OCI-LY1 (cell line): ENCODE data around the gene CHRND.

Source experiments
- H2AFZ ChIP-seq: fragments of 200-600 bp; sonication (generic), shearing (Covaris generic); 2 replicates; pipeline ENCODE4 v1.6.0; 2014; ENCODE audit warnings: antibody characterized with exemption, mild to moderate bottlenecking, low read length
- H3F3A ChIP-seq: fragments of 200-600 bp; sonication (generic), shearing (Covaris generic); 2 replicates; pipeline ENCODE4 v1.6.0; 2014; ENCODE audit warnings: mild to moderate bottlenecking, antibody characterized with exemption, low read length, moderate library complexity; ENCODE audit not compliant: insufficient read depth
- H3K27ac ChIP-seq: fragments of 200-600 bp; sonication (generic); 2 replicates; pipeline ENCODE4 v1.5.1; 2014; ENCODE audit warnings: low read length, mixed run types, mild to moderate bottlenecking, low read depth; ENCODE audit not compliant: poor library complexity, severe bottlenecking
- H3K27me3 ChIP-seq: fragments of 200-600 bp; sonication (generic); 2 replicates; pipeline ENCODE4 v1.6.0; 2014; ENCODE audit warnings: antibody characterized with exemption, mild to moderate bottlenecking, low read length, moderate library complexity; ENCODE audit not compliant: insufficient read depth
- H3K36me3 ChIP-seq: fragments of 200-600 bp; sonication (generic); 2 replicates; pipeline ENCODE4 v1.6.1; 2014; ENCODE audit warnings: mild to moderate bottlenecking, antibody characterized with exemption, low read length, moderate library complexity, mixed read lengths; ENCODE audit not compliant: insufficient read depth
- H3K4me1 ChIP-seq: fragments of 200-600 bp; sonication (generic); 2 replicates; pipeline ENCODE4 v1.5.1; 2014; ENCODE audit warnings: mild to moderate bottlenecking, low read length, moderate library complexity; ENCODE audit not compliant: insufficient read depth, severe bottlenecking
- H3K4me2 ChIP-seq: fragments of 200-600 bp; sonication (generic), shearing (Covaris generic); 2 replicates; pipeline ENCODE4 v1.6.1; 2014; ENCODE audit warnings: low read length
- H3K4me3 ChIP-seq: fragments of 200-600 bp; sonication (generic); 2 replicates; pipeline ENCODE4 v1.5.1; 2014; ENCODE audit warnings: low read length, low read depth, mild to moderate bottlenecking, mixed read lengths; ENCODE audit not compliant: poor library complexity, severe bottlenecking
- H3K79me2 ChIP-seq: fragments of 200-600 bp; shearing (Covaris generic); 2 replicates; pipeline ENCODE4 v1.6.1; 2016; ENCODE audit warnings: mixed run types, low read length, mixed read lengths; ENCODE audit not compliant: insufficient read depth
- H3K9ac ChIP-seq: fragments of 200-600 bp; sonication (generic), shearing (Covaris generic); 2 replicates; pipeline ENCODE4 v1.6.1; 2014; ENCODE audit warnings: mild to moderate bottlenecking, low read length, mixed read lengths
- H3K9me2 ChIP-seq: fragments of 200-600 bp; sonication (generic), shearing (Covaris generic); 2 replicates; pipeline ENCODE4 v1.6.1; 2014; ENCODE audit warnings: low read depth, mild to moderate bottlenecking, low read length, mixed read lengths
- H3K9me3 ChIP-seq: fragments of 200-600 bp; shearing (Covaris generic); 2 replicates; pipeline ENCODE4 v1.6.1; 2014; ENCODE audit warnings: low read length, mixed read lengths
- H4K20me1 ChIP-seq: fragments of 200-600 bp; sonication (generic), shearing (Covaris generic); 2 replicates; pipeline ENCODE4 v1.6.0; 2016; ENCODE audit warnings: mild to moderate bottlenecking, low read length; ENCODE audit not compliant: insufficient read depth
- CTCF ChIP-seq: fragments of 200-600 bp; sonication (generic), shearing (Covaris generic); IDR thresholded peaks from 2 replicates; pipeline ENCODE4 v1.5.1; 2017; ENCODE audit warnings: mild to moderate bottlenecking, antibody characterized with exemption, low read length, moderate library complexity, mixed read lengths
- EZH2 ChIP-seq: fragments of 200-600 bp; sonication (generic), shearing (Covaris generic); IDR thresholded peaks from 2 replicates; pipeline ENCODE4 v1.8.0; 2017; ENCODE audit warnings: borderline replicate concordance, mixed run types, mild to moderate bottlenecking, antibody characterized with exemption, low read length, moderate library complexity, mixed read lengths

Gene CHRND

GRCh38 chr2:232519581-232520438 is 6.2 kb upstream of the CHRND start, which contains the start of gene PRSS56:
TSS of gene PRSS56 (plus strand) at chr2:232520388. CDS start at chr2:232520599, 211 bp downstream.
- Histone ChIP-seq H3K27me3 (peaks cover 3% of the 10 kb centered on the region; the same call in 1 of the 2 replicates), H3K4me2 (no peak within 1 kb of the TSS), H3K4me1 (no peaks in the 10 kb centered on the region), H2AFZ (no peak within 1 kb of the TSS), H3K9ac (no peak within 1 kb of the TSS), H3K4me3 (no peak within 1 kb of the TSS), H4K20me1 (no peaks in the 10 kb centered on the region), H3F3A (no peaks in the 10 kb centered on the region), H3K36me3 (no peaks in the 10 kb centered on the region), H3K27ac (no peak within 1 kb of the TSS), H3K9me2 (no peaks in the 10 kb centered on the region), H3K79me2 (no peaks in the 10 kb centered on the region), H3K9me3 (no peaks in the 10 kb centered on the region)
- TF ChIP-seq CTCF (no peak), EZH2 (no peak)

- no peaks in the 10 kb centered on the region for H3F3A ChIP-seq
- no peak overlapping the region for H3K4me3 ChIP-seq
- no peaks in the 10 kb centered on the region for H3K9me2 ChIP-seq
- peaks cover 3% of the 10 kb centered on the region; the same call in 1 of the 2 replicates for H3K27me3 ChIP-seq
- TF ChIP-seq CTCF (no peak), EZH2 (no peak)
- no peaks in the 10 kb centered on the region for H4K20me1 ChIP-seq
- no peaks in the 10 kb centered on the region for H3K4me1 ChIP-seq
- H3K36me3 ChIP-seq = no peaks in the 10 kb centered on the region
- no peak overlapping the region for H3K9ac ChIP-seq
- no peaks in the 10 kb centered on the region for H3K9me3 ChIP-seq
- no peak overlapping the region for H3K4me2 ChIP-seq
- no peak overlapping the region for H3K27ac ChIP-seq
- H3K79me2 ChIP-seq = no peaks in the 10 kb centered on the region
- H2AFZ ChIP-seq = no peak overlapping the region
Observed at GRCh38 chr2:232520489-232520888, 5.5 kb upstream of the CHRND start.

GRCh38 chr2:232521098-232521497 is 4.9 kb upstream of the CHRND start:
- Histone ChIP-seq H4K20me1 (no peaks in the 10 kb centered on the region), H3K79me2 (no peaks in the 10 kb centered on the region), H3K36me3 (no peaks in the 10 kb centered on the region), H3K4me1 (no peaks in the 10 kb centered on the region), H3F3A (no peaks in the 10 kb centered on the region), H3K9ac (no peak overlapping the region), H3K9me2 (no peaks in the 10 kb centered on the region), H3K4me2 (no peak overlapping the region), H3K4me3 (no peak overlapping the region), H2AFZ (no peak overlapping the region), H3K9me3 (no peaks in the 10 kb centered on the region), H3K27ac (no peak overlapping the region), H3K27me3 (peaks cover 3% of the 10 kb centered on the region; the same call in 1 of the 2 replicates)
- TF ChIP-seq CTCF (no peak), EZH2 (no peak)
